Natural killer cell (primary cell): ENCODE results near the gene IRF7. TPM values are rescaled to one million over a fixed set of nuclear protein-coding genes. Genes with fewer than 3 reads are reported as not detected.

ENCODE experiments used
- ATAC-seq, 3 donors: fragments of 150-1000 bp in 2 of 3; fragments of 200-7000 bp in 1 of 3; cut with Tn5 transposase; 1 replicate in 1 of 3; 2 replicates in 2 of 3; pipeline ENCODE4 v1.10.0; 2021; ENCODE audit warnings: mild to moderate bottlenecking in 2 of 3, moderate library complexity in 2 of 3
- DNase-seq, 2 donors: peaks; one replicate each; pipeline versions ENCODE4 v3.0.0 to v3.0.0-alpha.2; 2013 to 2021; ENCODE audit warnings: mixed read lengths in 1 of 2
- H3K27ac ChIP-seq: one replicate; pipeline ENCODE4 v1.5.1; 2013; ENCODE audit warnings: mild to moderate bottlenecking, low read length
- H3K27me3 ChIP-seq: one replicate; pipeline ENCODE4 v1.6.1; 2013; ENCODE audit warnings: low read length; ENCODE audit not compliant: control insufficient read depth, insufficient read depth
- H3K36me3 ChIP-seq: one replicate; pipeline ENCODE4 v1.6.1; 2013; ENCODE audit warnings: low read length; ENCODE audit not compliant: control insufficient read depth, insufficient read depth
- H3K4me1 ChIP-seq: one replicate; pipeline ENCODE4 v1.6.1; 2013; ENCODE audit warnings: low read length; ENCODE audit not compliant: control insufficient read depth, insufficient read depth
- H3K4me3 ChIP-seq: one replicate; pipeline ENCODE4 v1.5.1; 2013; ENCODE audit warnings: low read length
- H3K9me3 ChIP-seq: one replicate; pipeline ENCODE4 v1.6.1; 2013; ENCODE audit warnings: low read length; ENCODE audit not compliant: control insufficient read depth, insufficient read depth
- H3K27ac Mint-ChIP-seq, 2 donors: one replicate each; pipeline ENCODE4 v1.8.0; 2022; ENCODE audit warnings: mild to moderate bottlenecking in 2 of 2, mixed read lengths in 2 of 2, moderate library complexity in 1 of 2
- H3K27me3 Mint-ChIP-seq, 2 donors: one replicate each; pipeline ENCODE4 v1.8.0; 2022; ENCODE audit warnings: low read depth in 2 of 2, mixed read lengths in 2 of 2
- H3K36me3 Mint-ChIP-seq: one replicate; pipeline ENCODE4 v1.8.0; 2022; ENCODE audit warnings: mixed read lengths
- H3K4me1 Mint-ChIP-seq, 2 donors: one replicate each; pipeline ENCODE4 v1.8.0; 2022; ENCODE audit warnings: mixed read lengths in 2 of 2
- H3K4me3 Mint-ChIP-seq: one replicate; pipeline ENCODE4 v1.8.0; 2022; ENCODE audit warnings: mild to moderate bottlenecking, moderate library complexity, mixed read lengths
- H3K9me3 Mint-ChIP-seq, 2 donors: one replicate each; pipeline ENCODE4 v1.8.0; 2022; ENCODE audit warnings: mixed read lengths in 2 of 2
- CTCF ChIP-seq: fragments of 200-600 bp; IDR thresholded peaks from one replicate; pipeline ENCODE4 v1.8.0; 2022; ENCODE audit warnings: antibody characterized with exemption
- WGBS: methylation state at CpG from one replicate; pipeline ENCODE4 v1.1.7; 2013; ENCODE audit warnings: missing lambda C conversion rate; ENCODE audit not compliant: insufficient coverage; 5-methylcytosine and 5-hydroxymethylcytosine counted together
- intact Hi-C: fragments of 100-400 bp; cut with micrococcal nuclease; formaldehyde crosslinking; loops from one replicate; pipeline ENCODE4 v1.14.2; 2022
- total RNA-seq, 4 donors: library from RNA; stranded (reverse); fragments of 120-200 nt in 1 of 4; gene quantifications; one replicate each; pipeline versions ENCODE4 v1.2.3 to v1.2.4, GENCODE V29; 2013 to 2022

The IRF7 gene
- total RNA-seq, 3 donors from 2014 or later (not counting 1 experiment from before 2014, with no cell fraction given): 63.3 to 97.3 (median 77.3) TPM

GRCh38 chr11:660681-661444 is 45.1 kb upstream of the IRF7 start:
- Histone ChIP-seq H3K4me3 (no peak overlapping the region), H3K27me3 (no peaks in the 10 kb centered on the region), H3K36me3 (peaks cover 14% of the 10 kb centered on the region), H3K9me3 (no peaks in the 10 kb centered on the region), H3K27ac (no peak overlapping the region), H3K4me1 (no peaks in the 10 kb centered on the region)
- intact Hi-C loops: no loop called here
- no peak overlapping the region for H3K27ac Mint-ChIP-seq
- no peak for DNase-seq
- H3K27me3 Mint-ChIP-seq: no peaks in the 10 kb centered on the region
- no peaks in the 10 kb centered on the region for H3K36me3 Mint-ChIP-seq
- whole genome bisulfite sequencing: 97% methylated on average over 19 of the region's 19 CpGs
- no peak for ATAC-seq
- TF ChIP-seq CTCF: no peak
- H3K9me3 Mint-ChIP-seq: no peaks in the 10 kb centered on the region
- no peak overlapping the region for H3K4me3 Mint-ChIP-seq
- H3K4me1 Mint-ChIP-seq: peaks cover 0 to 6% of the 10 kb centered on the region in 2 donors

- Mint-ChIP-seq H3K27me3 (no peaks in the 10 kb centered on the region), H3K4me3 (no peak overlapping the region), H3K9me3 (no peaks in the 10 kb centered on the region), H3K36me3 (no peaks in the 10 kb centered on the region), H3K27ac (no peak overlapping the region), H3K4me1 (peaks cover 0 to 6% of the 10 kb centered on the region in 2 donors)
- Histone ChIP-seq H3K9me3 (no peaks in the 10 kb centered on the region), H3K36me3 (peaks cover 10% of the 10 kb centered on the region), H3K4me3 (no peak overlapping the region), H3K4me1 (no peaks in the 10 kb centered on the region), H3K27ac (no peak overlapping the region), H3K27me3 (no peaks in the 10 kb centered on the region)
- no peak for ATAC-seq
- no peak for TF ChIP-seq CTCF
- 97% methylated on average over 19 of the region's 19 CpGs for WGBS
- DNase-seq: no peak
- intact Hi-C loops: no loop called here
These were observed 44.5 kb upstream of the IRF7 start for GRCh38 chr11:660281-660680.

GRCh38 chr11:659532-660085 is 43.9 kb upstream of the IRF7 start:
- no peak overlapping the region for H3K4me3 ChIP-seq
- no peak overlapping the region for H3K27ac Mint-ChIP-seq
- no peak overlapping the region for H3K27ac ChIP-seq
- 94% methylated on average over 16 of the region's 16 CpGs for WGBS
- H3K4me1 ChIP-seq: no peaks in the 10 kb centered on the region
- H3K36me3 ChIP-seq: peaks cover 10% of the 10 kb centered on the region
- H3K9me3 ChIP-seq: no peaks in the 10 kb centered on the region
- H3K4me1 Mint-ChIP-seq: peaks cover 0 to 6% of the 10 kb centered on the region in 2 donors
- H3K9me3 Mint-ChIP-seq: no peaks in the 10 kb centered on the region
- ATAC-seq (no peak), DNase-seq (no peak)
- intact Hi-C loops: loop anchor here (10.0 kb wide), 1 partner anchor 65 kb away; no protein-coding TSS in a partner anchor
- H3K4me3 Mint-ChIP-seq: no peak overlapping the region
- no peaks in the 10 kb centered on the region for H3K36me3 Mint-ChIP-seq
- no peak for TF ChIP-seq CTCF
- H3K27me3 ChIP-seq: no peaks in the 10 kb centered on the region
- no peaks in the 10 kb centered on the region for H3K27me3 Mint-ChIP-seq
